HG03045 (cell line): ENCODE results near the gene ARID3B.
"Not testable (repeated sequence)": the region's sequence is repeated elsewhere in the genome, so short reads cannot be mapped to it uniquely, and the experiment has no call there.

Source experiments
- ATAC-seq: cut with Tn5 transposase; IDR thresholded peaks from one replicate; pipeline ENCODE4 v1.9.1; 2021; ENCODE audit warnings: mild to moderate bottlenecking, moderate library complexity; ENCODE audit not compliant: unreplicated experiment

The ARID3B gene

GRCh38 chr15:74618841-74619596, 78.0 kb downstream of the ARID3B start:
- no peak for ATAC-seq

GRCh38 chr15:74619916-74620635, 79.1 kb downstream of the ARID3B start:
- no peak for ATAC-seq

GRCh38 chr15:74620636-74621545, 79.9 kb downstream of the ARID3B start:
- no peak for ATAC-seq

- ATAC-seq, result no peak
These were observed 80.5 kb downstream of the ARID3B start for GRCh38 chr15:74621546-74621920.

- no peak for ATAC-seq
These were observed 80.9 kb downstream of the ARID3B start for GRCh38 chr15:74621936-74622335.

GRCh38 chr15:74622758-74623157, 81.7 kb downstream of the ARID3B start:
- ATAC-seq, result no peak

GRCh38 chr15:74624020-74624602, 83.1 kb downstream of the ARID3B start:
- no peak for ATAC-seq

GRCh38 chr15:74625693-74626092, 84.7 kb downstream of the ARID3B start:
- ATAC-seq, result no peak

- ATAC-seq, result no peak
These were observed 85.3 kb downstream of the ARID3B start for GRCh38 chr15:74626336-74626735.

- no peak for ATAC-seq
These were observed 86.0 kb downstream of the ARID3B start for GRCh38 chr15:74626752-74627692.

- ATAC-seq, result no peak
These were observed 86.7 kb downstream of the ARID3B start for GRCh38 chr15:74627766-74628165.

GRCh38 chr15:74628199-74628598, 87.2 kb downstream of the ARID3B start:
- ATAC-seq, result no peak

GRCh38 chr15:74628949-74629348, 87.9 kb downstream of the ARID3B start:
- ATAC-seq, result no peak

- ATAC-seq, result not testable (repeated sequence)
These were observed 88.7 kb downstream of the ARID3B start for GRCh38 chr15:74629696-74630095.

GRCh38 chr15:74630284-74631086, 89.5 kb downstream of the ARID3B start:
- ATAC-seq, result no peak

- ATAC-seq, result no peak
These were observed 90.0 kb downstream of the ARID3B start for GRCh38 chr15:74631087-74631385.

- no peak for ATAC-seq
These were observed 90.4 kb downstream of the ARID3B start for GRCh38 chr15:74631408-74631807.

- no peak for ATAC-seq
These were observed 91.0 kb downstream of the ARID3B start for GRCh38 chr15:74631935-74632560.

GRCh38 chr15:74632601-74633000, 91.6 kb downstream of the ARID3B start:
- ATAC-seq, result no peak
